AG09319 (cell line): ENCODE measurements around the gene FLRT2.

Source experiments
- DNase-seq: peaks from one replicate; pipeline ENCODE4 v3.0.0-alpha.2; 2010; ENCODE audit warnings: low read depth; ENCODE audit errors: extremely low read depth
- CTCF ChIP-seq: IDR thresholded peaks from 2 replicates; pipeline ENCODE4 v1.5.1; 2011; ENCODE audit warnings: low read depth, mild to moderate bottlenecking, inconsistent platforms, low read length, moderate library complexity

FLRT2 gene, protein sequence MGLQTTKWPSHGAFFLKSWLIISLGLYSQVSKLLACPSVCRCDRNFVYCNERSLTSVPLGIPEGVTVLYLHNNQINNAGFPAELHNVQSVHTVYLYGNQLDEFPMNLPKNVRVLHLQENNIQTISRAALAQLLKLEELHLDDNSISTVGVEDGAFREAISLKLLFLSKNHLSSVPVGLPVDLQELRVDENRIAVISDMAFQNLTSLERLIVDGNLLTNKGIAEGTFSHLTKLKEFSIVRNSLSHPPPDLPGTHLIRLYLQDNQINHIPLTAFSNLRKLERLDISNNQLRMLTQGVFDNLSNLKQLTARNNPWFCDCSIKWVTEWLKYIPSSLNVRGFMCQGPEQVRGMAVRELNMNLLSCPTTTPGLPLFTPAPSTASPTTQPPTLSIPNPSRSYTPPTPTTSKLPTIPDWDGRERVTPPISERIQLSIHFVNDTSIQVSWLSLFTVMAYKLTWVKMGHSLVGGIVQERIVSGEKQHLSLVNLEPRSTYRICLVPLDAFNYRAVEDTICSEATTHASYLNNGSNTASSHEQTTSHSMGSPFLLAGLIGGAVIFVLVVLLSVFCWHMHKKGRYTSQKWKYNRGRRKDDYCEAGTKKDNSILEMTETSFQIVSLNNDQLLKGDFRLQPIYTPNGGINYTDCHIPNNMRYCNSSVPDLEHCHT

GRCh38 chr14:85529803-85530574 lies at the start of gene FLRT2:
FLRT2 (plus strand) TSS chr14:85530144; CDS start chr14:85621515, 91,371 bp downstream.
- DNase-seq, result peak; percentile 68
- TF ChIP-seq CTCF, result no peak

GRCh38 chr14:85481471-85481870 lies 48.5 kb upstream of the FLRT2 start:
- TF ChIP-seq CTCF, result no peak
- no peak for DNase-seq

DNA sequence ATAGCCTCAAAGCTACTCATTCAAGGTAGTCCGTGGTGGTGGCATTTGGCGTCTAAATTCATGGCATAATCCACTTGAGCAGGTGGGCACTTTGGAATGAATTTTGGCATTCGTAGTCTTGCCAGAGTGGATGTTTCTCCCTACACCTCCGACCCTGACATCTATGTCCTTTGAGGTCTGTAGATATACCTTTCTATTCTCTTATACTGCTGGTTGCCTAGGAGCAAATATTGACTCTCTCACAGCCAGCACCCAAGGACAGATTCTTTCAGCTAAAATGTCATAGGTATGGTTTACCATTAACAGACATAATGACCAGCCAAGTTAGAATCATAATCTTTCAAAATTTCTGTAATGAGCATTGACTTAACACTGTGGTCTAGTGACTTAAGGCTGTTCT lies 47.4 kb upstream of the FLRT2 start:
- DNase-seq, result no peak
- TF ChIP-seq CTCF, result no peak

- TF ChIP-seq CTCF, result no peak
Measured at GRCh38 chr14:85483037-85483436, 46.9 kb upstream of the FLRT2 start.

DNA sequence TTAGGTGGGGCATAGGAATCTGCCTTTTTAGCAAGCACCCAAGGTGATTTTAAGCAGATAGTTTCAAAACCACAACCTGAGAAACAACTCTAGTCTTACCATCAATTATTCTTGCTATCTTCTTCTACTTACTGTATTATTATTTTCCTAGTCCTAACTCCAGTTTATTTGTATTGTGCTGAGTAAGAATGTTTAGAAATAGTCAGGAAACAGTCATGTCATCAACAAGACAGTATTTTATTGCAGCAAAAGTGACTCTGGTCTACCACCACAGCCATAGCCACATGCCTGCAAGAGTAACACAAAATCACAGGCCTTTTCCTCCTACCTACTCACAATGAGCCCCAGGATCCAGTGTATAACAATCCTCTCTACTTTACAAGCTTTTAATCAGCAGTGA lies 46.3 kb upstream of the FLRT2 start:
- no peak for TF ChIP-seq CTCF
- no peak for DNase-seq

More at GRCh38 chr14:85483037-85483436, 46.9 kb upstream of the FLRT2 start:
- DNase-seq, result no peak

GRCh38 chr14:85487215-85487614 lies 42.7 kb upstream of the FLRT2 start:
- DNase-seq, result peak; percentile 29

More at GRCh38 chr14:85487215-85487614, 42.7 kb upstream of the FLRT2 start:
- TF ChIP-seq CTCF, result no peak
